Measurements from ENCODE around the gene ALDH16A1. TPM values are rescaled to one million over a fixed set of nuclear protein-coding genes. Genes with fewer than 3 reads are reported as not detected.
A peak's percentile ranks its signal among the peaks of the same experiment; 100 is the strongest.

ALDH16A1 gene
- total and polyA plus RNA-seq, 10 of the 15 experiments (the other 5 are each of a cell fraction or from before 2014, with no cell fraction given): 1.7 to 49.3 (median 18.1) TPM

GRCh38 chr19:49453013-49453756, at the start of gene ALDH16A1 (continued):
- TF ChIP-seq NFYA (IDR thresholded peaks at IDR 0.05; ENCODE audit: borderline replicate concordance, low read depth, low read length) (no peak), FOS (IDR thresholded peaks at IDR 0.05; ENCODE audit: borderline replicate concordance, extremely low read depth, insufficient read length) (peak; percentile 9), PML (IDR thresholded peaks at IDR 0.05; ENCODE audit: low read length) (peak; percentile 97), RAD21 (IDR thresholded peaks at IDR 0.05; ENCODE audit: insufficient read depth, low read depth, low read length) (no peak), RCOR1 (conservative IDR thresholded peaks at IDR 0.05; ENCODE audit: low read depth, low read length) (no peak), ETV6 (conservative IDR thresholded peaks at IDR 0.05 in 1 of 2, IDR thresholded peaks at IDR 0.05 in 1 of 2; ENCODE audit: borderline replicate concordance in 1 of 2, low read depth in 1 of 2) (no peak), STAT3 (IDR thresholded peaks at IDR 0.05; ENCODE audit: low read depth, low read length) (no peak), SMAD5 (IDR thresholded peaks at IDR 0.05; ENCODE audit: low read depth) (peak; percentile 96), MYC (IDR thresholded peaks at IDR 0.05; ENCODE audit: insufficient read depth, insufficient read length, insufficient replicate concordance, low read length, severe bottlenecking) (no peak), CEBPB (IDR thresholded peaks at IDR 0.05; ENCODE audit: borderline replicate concordance in 1 of 2, low read depth in 2 of 2, low read length in 2 of 2) (no peak), MAX (IDR thresholded peaks at IDR 0.05; ENCODE audit: low read depth, low read length) (0 out of 2 replicates have a peak, but pooled peaks have one; percentile 57), ATF2 (IDR thresholded peaks at IDR 0.05; ENCODE audit: low read length) (no peak), ASH2L (IDR thresholded peaks at IDR 0.05; ENCODE audit: borderline replicate concordance, low read depth) (no peak), JUNB (IDR thresholded peaks at IDR 0.05) (no peak)
- TF ChIP-seq, protein P1, sequence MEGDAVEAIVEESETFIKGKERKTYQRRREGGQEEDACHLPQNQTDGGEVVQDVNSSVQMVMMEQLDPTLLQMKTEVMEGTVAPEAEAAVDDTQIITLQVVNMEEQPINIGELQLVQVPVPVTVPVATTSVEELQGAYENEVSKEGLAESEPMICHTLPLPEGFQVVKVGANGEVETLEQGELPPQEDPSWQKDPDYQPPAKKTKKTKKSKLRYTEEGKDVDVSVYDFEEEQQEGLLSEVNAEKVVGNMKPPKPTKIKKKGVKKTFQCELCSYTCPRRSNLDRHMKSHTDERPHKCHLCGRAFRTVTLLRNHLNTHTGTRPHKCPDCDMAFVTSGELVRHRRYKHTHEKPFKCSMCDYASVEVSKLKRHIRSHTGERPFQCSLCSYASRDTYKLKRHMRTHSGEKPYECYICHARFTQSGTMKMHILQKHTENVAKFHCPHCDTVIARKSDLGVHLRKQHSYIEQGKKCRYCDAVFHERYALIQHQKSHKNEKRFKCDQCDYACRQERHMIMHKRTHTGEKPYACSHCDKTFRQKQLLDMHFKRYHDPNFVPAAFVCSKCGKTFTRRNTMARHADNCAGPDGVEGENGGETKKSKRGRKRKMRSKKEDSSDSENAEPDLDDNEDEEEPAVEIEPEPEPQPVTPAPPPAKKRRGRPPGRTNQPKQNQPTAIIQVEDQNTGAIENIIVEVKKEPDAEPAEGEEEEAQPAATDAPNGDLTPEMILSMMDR (IDR thresholded peaks at IDR 0.05 in 2 of 3, conservative IDR thresholded peaks at IDR 0.05 in 1 of 3; ENCODE audit: control insufficient read depth in 2 of 3, extremely low read depth in 1 of 3, insufficient read depth in 1 of 3, low read depth in 3 of 3, low read length in 3 of 3): no peak
- TF ChIP-seq, protein P2, sequence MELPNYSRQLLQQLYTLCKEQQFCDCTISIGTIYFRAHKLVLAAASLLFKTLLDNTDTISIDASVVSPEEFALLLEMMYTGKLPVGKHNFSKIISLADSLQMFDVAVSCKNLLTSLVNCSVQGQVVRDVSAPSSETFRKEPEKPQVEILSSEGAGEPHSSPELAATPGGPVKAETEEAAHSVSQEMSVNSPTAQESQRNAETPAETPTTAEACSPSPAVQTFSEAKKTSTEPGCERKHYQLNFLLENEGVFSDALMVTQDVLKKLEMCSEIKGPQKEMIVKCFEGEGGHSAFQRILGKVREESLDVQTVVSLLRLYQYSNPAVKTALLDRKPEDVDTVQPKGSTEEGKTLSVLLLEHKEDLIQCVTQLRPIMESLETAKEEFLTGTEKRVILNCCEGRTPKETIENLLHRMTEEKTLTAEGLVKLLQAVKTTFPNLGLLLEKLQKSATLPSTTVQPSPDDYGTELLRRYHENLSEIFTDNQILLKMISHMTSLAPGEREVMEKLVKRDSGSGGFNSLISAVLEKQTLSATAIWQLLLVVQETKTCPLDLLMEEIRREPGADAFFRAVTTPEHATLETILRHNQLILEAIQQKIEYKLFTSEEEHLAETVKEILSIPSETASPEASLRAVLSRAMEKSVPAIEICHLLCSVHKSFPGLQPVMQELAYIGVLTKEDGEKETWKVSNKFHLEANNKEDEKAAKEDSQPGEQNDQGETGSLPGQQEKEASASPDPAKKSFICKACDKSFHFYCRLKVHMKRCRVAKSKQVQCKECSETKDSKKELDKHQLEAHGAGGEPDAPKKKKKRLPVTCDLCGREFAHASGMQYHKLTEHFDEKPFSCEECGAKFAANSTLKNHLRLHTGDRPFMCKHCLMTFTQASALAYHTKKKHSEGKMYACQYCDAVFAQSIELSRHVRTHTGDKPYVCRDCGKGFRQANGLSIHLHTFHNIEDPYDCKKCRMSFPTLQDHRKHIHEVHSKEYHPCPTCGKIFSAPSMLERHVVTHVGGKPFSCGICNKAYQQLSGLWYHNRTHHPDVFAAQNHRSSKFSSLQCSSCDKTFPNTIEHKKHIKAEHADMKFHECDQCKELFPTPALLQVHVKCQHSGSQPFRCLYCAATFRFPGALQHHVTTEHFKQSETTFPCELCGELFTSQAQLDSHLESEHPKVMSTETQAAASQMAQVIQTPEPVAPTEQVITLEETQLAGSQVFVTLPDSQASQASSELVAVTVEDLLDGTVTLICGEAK (IDR thresholded peaks at IDR 0.05; ENCODE audit: borderline replicate concordance): no peak
- TF ChIP-seq, protein P3, sequence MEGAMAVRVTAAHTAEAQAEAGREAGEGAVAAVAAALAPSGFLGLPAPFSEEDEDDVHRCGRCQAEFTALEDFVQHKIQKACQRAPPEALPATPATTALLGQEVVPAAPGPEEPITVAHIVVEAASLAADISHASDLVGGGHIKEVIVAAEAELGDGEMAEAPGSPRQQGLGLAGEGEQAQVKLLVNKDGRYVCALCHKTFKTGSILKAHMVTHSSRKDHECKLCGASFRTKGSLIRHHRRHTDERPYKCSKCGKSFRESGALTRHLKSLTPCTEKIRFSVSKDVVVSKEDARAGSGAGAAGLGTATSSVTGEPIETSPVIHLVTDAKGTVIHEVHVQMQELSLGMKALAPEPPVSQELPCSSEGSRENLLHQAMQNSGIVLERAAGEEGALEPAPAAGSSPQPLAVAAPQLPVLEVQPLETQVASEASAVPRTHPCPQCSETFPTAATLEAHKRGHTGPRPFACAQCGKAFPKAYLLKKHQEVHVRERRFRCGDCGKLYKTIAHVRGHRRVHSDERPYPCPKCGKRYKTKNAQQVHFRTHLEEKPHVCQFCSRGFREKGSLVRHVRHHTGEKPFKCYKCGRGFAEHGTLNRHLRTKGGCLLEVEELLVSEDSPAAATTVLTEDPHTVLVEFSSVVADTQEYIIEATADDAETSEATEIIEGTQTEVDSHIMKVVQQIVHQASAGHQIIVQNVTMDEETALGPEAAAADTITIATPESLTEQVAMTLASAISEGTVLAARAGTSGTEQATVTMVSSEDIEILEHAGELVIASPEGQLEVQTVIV (IDR thresholded peaks at IDR 0.05; ENCODE audit: borderline replicate concordance, partially characterized antibody): peak; percentile 6

All from GM12878 (cell line).